K562 (cell line): ENCODE data around the gene TMEM129. TPM values are rescaled to one million over a fixed set of nuclear protein-coding genes. Genes with fewer than 3 reads are reported as not detected.

ENCODE experiments used
- ARID3A ChIP-seq: IDR thresholded peaks from 2 replicates; pipeline ENCODE4 v1.6.1; 2012; ENCODE audit warnings: low read depth, low read length, improper control_type of control experiment, borderline replicate concordance
- CC2D1A ChIP-seq: fragments of 450-650 bp; IDR thresholded peaks from 2 replicates; pipeline ENCODE4 v1.6.1; 2017; ENCODE audit warnings: mild to moderate bottlenecking
- EP400 ChIP-seq: fragments of 450-650 bp; IDR thresholded peaks from 2 replicates; pipeline ENCODE4 v1.6.1; 2017; ENCODE audit warnings: antibody characterized with exemption, mild to moderate bottlenecking, moderate library complexity
- TCF15 ChIP-seq: fragments of 250-450 bp; sonication (Bioruptor Pico); IDR thresholded peaks from 2 replicates; pipeline ENCODE4 v1.8.0; 2022; ENCODE audit warnings: moderate library complexity, mild to moderate bottlenecking, inconsistent platforms
- ZBTB33 ChIP-seq: sonication (generic); formaldehyde crosslinking; IDR thresholded peaks from 2 replicates; pipeline ENCODE4 v1.8.1; 2023; ENCODE audit warnings: mild to moderate bottlenecking, missing genetic modification reagents
- polyA plus RNA-seq, 8 experiments: library from polyadenylated mRNA; depleted of rRNA in 4 of 8; stranded (reverse) in 5 of 8; unstranded in 3 of 8; fragments of >200 nt; fragmentation: Nextera tagmentation in 2 of 8; fragmentation: Illumina TruSeq in 1 of 8; extraction: Ambion mirVana in 2 of 8; extraction: Trizol in 1 of 8; gene quantifications; 2 replicates each; pipeline versions ENCODE4 v1.2.1 to v1.2.3, GENCODE V29; 2011 to 2014; ENCODE audit warnings: inconsistent platforms in 1 of 8, missing spikeins in 1 of 8
- total RNA-seq, 7 experiments: library from RNA; depleted of rRNA in 6 of 7; stranded (reverse); fragments of >200 nt in 6 of 7; fragmentation: Illumina TruSeq in 2 of 7; extraction: Trizol in 2 of 7; gene quantifications; 2 replicates each; pipeline versions ENCODE4 v1.2.1 to v1.2.3, GENCODE V29; 2011 to 2021; ENCODE audit warnings: low replicate concordance in 1 of 7
- TF ChIP-seq, protein P1 (sequence below): fragments of 250-450 bp; sonication (Bioruptor Pico); IDR thresholded peaks from 2 replicates; pipeline ENCODE4 v1.4.0; 2020; ENCODE audit warnings: mild to moderate bottlenecking, moderate library complexity

Gene TMEM129
- total and polyA plus RNA-seq, 9 of the 15 experiments (the other 6 are each of a cell fraction or from before 2014, with no cell fraction given) = 0.34 to 47.2 (median 18.8) TPM

- peak; percentile 86 for TF ChIP-seq ZBTB33
- no peak for TF ChIP-seq ARID3A
- TF ChIP-seq EP400 = no peak
- no peak for TF ChIP-seq TCF15 (CRISPR knock-in tag)
- TF ChIP-seq, protein P1, sequence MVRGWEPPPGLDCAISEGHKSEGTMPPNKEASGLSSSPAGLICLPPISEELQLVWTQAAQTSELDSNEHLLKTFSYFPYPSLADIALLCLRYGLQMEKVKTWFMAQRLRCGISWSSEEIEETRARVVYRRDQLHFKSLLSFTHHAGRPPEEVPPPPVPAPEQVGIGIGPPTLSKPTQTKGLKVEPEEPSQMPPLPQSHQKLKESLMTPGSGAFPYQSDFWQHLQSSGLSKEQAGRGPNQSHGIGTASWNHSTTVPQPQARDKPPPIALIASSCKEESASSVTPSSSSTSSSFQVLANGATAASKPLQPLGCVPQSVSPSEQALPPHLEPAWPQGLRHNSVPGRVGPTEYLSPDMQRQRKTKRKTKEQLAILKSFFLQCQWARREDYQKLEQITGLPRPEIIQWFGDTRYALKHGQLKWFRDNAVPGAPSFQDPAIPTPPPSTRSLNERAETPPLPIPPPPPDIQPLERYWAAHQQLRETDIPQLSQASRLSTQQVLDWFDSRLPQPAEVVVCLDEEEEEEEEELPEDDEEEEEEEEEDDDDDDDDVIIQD (CRISPR knock-in tag) = no peak
- peak; percentile 37; the same call in 1 of the 2 replicates for TF ChIP-seq CC2D1A
Observed at GRCh38 chr4:1746265-1746691, 25.2 kb upstream of the TMEM129 start (continued).
